OCI-LY7 (cell line): ENCODE data around the gene PPP1R9B. TPM values are rescaled to one million over a fixed set of nuclear protein-coding genes. Genes with fewer than 3 reads are reported as not detected.

Source experiments
- BruUV-seq: library from RNA; stranded (reverse); fragments of 400-500 nt; replicated peaks from 2 replicates; lab custom pipeline; 2021; lab: Mats Ljungman, UMichigan
- CTCF ChIA-PET: fragments of 300-600 bp; sonication (Branson Sonifier 250); formaldehyde crosslinking; loops from one replicate; lab custom pipeline; 2022; ENCODE audit warnings: antibody characterized with exemption; ENCODE audit not compliant: unreplicated experiment; lab: Charles Lee
- POLR2A ChIA-PET: fragments of 300-600 bp; sonication (Branson Sonifier 250); formaldehyde crosslinking; loops from one replicate; lab custom pipeline; 2022; ENCODE audit warnings: antibody characterized with exemption; lab: Charles Lee
- DNase-seq: peaks from one replicate; pipeline ENCODE4 v3.0.0-alpha.2; 2015; ENCODE audit warnings: low spot score
- H2AFZ ChIP-seq: fragments of 200-600 bp; sonication (generic), shearing (Covaris generic); 2 replicates; pipeline ENCODE4 v1.6.1; 2014; ENCODE audit warnings: mild to moderate bottlenecking, antibody characterized with exemption, low read length, moderate library complexity
- H3K27ac ChIP-seq: fragments of 200-600 bp; sonication (generic); 2 replicates; pipeline ENCODE4 v1.5.1; 2014; ENCODE audit warnings: mixed run types, low read depth, mild to moderate bottlenecking, moderate library complexity, low read length, inconsistent platforms; ENCODE audit not compliant: poor library complexity, severe bottlenecking
- H3K36me3 ChIP-seq: fragments of 200-600 bp; sonication (generic); 2 replicates; pipeline ENCODE4 v1.6.1; 2014; ENCODE audit warnings: mild to moderate bottlenecking, antibody characterized with exemption, low read length, moderate library complexity, mixed read lengths; ENCODE audit not compliant: insufficient read depth
- H3K4me1 ChIP-seq: fragments of 200-600 bp; sonication (generic); 2 replicates; pipeline ENCODE4 v1.5.1; 2014; ENCODE audit warnings: mild to moderate bottlenecking, low read length; ENCODE audit not compliant: insufficient read depth, poor library complexity, severe bottlenecking
- H3K4me2 ChIP-seq: fragments of 200-600 bp; sonication (generic); 2 replicates; pipeline ENCODE4 v1.6.1; 2014; ENCODE audit warnings: mild to moderate bottlenecking, low read length
- H3K4me3 ChIP-seq: fragments of 200-600 bp; sonication (generic); 2 replicates; pipeline ENCODE4 v1.5.1; 2014; ENCODE audit warnings: mild to moderate bottlenecking, low read depth, low read length; ENCODE audit not compliant: poor library complexity, severe bottlenecking
- H3K79me2 ChIP-seq: fragments of 200-600 bp; sonication (generic); 2 replicates; pipeline ENCODE4 v1.6.1; 2016; ENCODE audit warnings: low read depth, mild to moderate bottlenecking, low read length, moderate library complexity, mixed read lengths; ENCODE audit not compliant: insufficient read depth
- H3K9me2 ChIP-seq: fragments of 200-600 bp; sonication (generic); 2 replicates; pipeline ENCODE4 v1.6.1; 2016; ENCODE audit warnings: mild to moderate bottlenecking, low read length, mixed read lengths; ENCODE audit not compliant: insufficient read depth
- H3K9me3 ChIP-seq: fragments of 200-600 bp; sonication (generic); 2 replicates; pipeline ENCODE4 v1.6.1; 2014; ENCODE audit warnings: mild to moderate bottlenecking, mixed run types, low read length, mixed read lengths
- H4K20me1 ChIP-seq: fragments of 200-600 bp; sonication (generic); 2 replicates; pipeline ENCODE4 v1.6.1; 2014; ENCODE audit warnings: mild to moderate bottlenecking, antibody characterized with exemption, low read length, moderate library complexity, mixed read lengths; ENCODE audit not compliant: insufficient read depth
- CTCF ChIP-seq: fragments of 200-600 bp; sonication (generic); conservative IDR thresholded peaks from 2 replicates; pipeline ENCODE4 v1.5.1; 2014; ENCODE audit warnings: mild to moderate bottlenecking, antibody characterized with exemption, low read length, moderate library complexity, mixed read lengths
- EZH2phosphoT487 ChIP-seq: fragments of 200-600 bp; sonication (generic); IDR thresholded peaks from 2 replicates; pipeline ENCODE4 v1.6.1; 2018; ENCODE audit warnings: low read depth, borderline replicate concordance, mild to moderate bottlenecking, mixed run types, antibody characterized with exemption, low read length, moderate library complexity, mixed read lengths
- intact Hi-C: fragments of 100-400 bp; cut with micrococcal nuclease; formaldehyde crosslinking; loops from one replicate; pipeline ENCODE4 v1.10.0; 2022; ENCODE audit not compliant: unreplicated experiment
- total RNA-seq, 2 experiments: library from RNA; depleted of rRNA in 1 of 2; stranded (reverse); fragments of >200 nt in 1 of 2; shearing (Covaris generic) in 1 of 2; gene quantifications; 2 replicates each; pipeline ENCODE4 v1.2.3, GENCODE V29; 2014 to 2022

PPP1R9B gene
- total RNA-seq, 2 experiments from 2014 or later: 45.3 to 87.0 TPM

GRCh38 chr17:50165867-50166517 lies 15.5 kb upstream of the PPP1R9B start, which contains the start of gene SGCA:
SGCA (plus strand) TSS chr17:50166005; CDS start chr17:50166041, 36 bp downstream.
- Histone ChIP-seq H3K27ac (no peak within 1 kb of the TSS), H3K9me3 (no peaks in the 10 kb centered on the region), H2AFZ (no peak within 1 kb of the TSS), H3K4me2 (no peak within 1 kb of the TSS), H3K4me3 (no peak within 1 kb of the TSS), H3K36me3 (no peaks in the 10 kb centered on the region), H3K4me1 (peaks cover 36% of the 10 kb centered on the region), H3K9me2 (no peaks in the 10 kb centered on the region), H3K79me2 (no peaks in the 10 kb centered on the region), H4K20me1 (no peaks in the 10 kb centered on the region)
- no peak for DNase-seq
- POLR2A ChIA-PET: interaction anchor here (0.6 kb wide), 1 partner anchor 34 kb away, joined by 7 read pairs; no protein-coding TSS in a partner anchor
- BruUV-seq: no TSS peak
- intact Hi-C loops: no loop called here
- CTCF ChIA-PET: no interaction called here
- no peak for TF ChIP-seq EZH2phosphoT487
- no peak for TF ChIP-seq CTCF

- intact Hi-C loops: no loop called here
- TF ChIP-seq EZH2phosphoT487 (no peak), CTCF (no peak)
- ChIA-PET CTCF (no interaction called here), POLR2A (interaction anchor here (0.6 kb wide), 1 partner anchor 35 kb away, joined by 7 read pairs; no protein-coding TSS in a partner anchor)
- Histone ChIP-seq H3K79me2 (no peaks in the 10 kb centered on the region), H3K27ac (no peak overlapping the region), H3K36me3 (no peaks in the 10 kb centered on the region), H3K9me2 (no peaks in the 10 kb centered on the region), H3K4me3 (no peak overlapping the region), H3K9me3 (no peaks in the 10 kb centered on the region), H3K4me1 (peaks cover 40% of the 10 kb centered on the region), H2AFZ (no peak overlapping the region), H4K20me1 (no peaks in the 10 kb centered on the region), H3K4me2 (no peak overlapping the region)
- BruUV-seq: no TSS peak
- DNase-seq: no peak
Observed at GRCh38 chr17:50165466-50165865, 15.0 kb upstream of the PPP1R9B start.

DNA sequence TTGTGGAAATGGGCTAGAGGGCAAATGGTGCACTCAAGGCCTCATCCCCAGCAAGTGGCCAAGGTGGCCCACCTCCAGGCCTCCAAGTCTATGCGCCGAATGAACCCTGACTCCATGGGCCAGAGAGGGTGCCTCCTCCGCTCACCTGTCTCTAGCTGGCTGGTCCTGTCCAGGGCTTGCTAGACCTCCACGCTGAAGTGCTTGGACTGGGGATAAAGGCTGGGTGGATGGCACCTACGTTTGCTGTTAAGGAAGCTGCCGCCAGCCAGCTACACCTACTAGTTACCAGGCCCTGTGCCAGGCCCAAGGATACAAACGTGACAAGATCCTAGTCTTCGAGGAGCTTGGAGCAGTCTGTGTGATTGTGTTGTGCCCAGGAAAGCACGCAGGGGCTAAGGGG lies 14.6 kb upstream of the PPP1R9B start:
- peaks cover 40% of the 10 kb centered on the region for H3K4me1 ChIP-seq
- H4K20me1 ChIP-seq: no peaks in the 10 kb centered on the region
- BruUV-seq: no TSS peak
- no peak overlapping the region for H3K4me2 ChIP-seq
- no peaks in the 10 kb centered on the region for H3K9me3 ChIP-seq
- H3K27ac ChIP-seq: no peak overlapping the region
- no peaks in the 10 kb centered on the region for H3K36me3 ChIP-seq
- no peaks in the 10 kb centered on the region for H3K79me2 ChIP-seq
- ChIA-PET POLR2A (no interaction called here), CTCF (interaction anchor here (0.5 kb wide), 1 partner anchor 14 kb away, joined by 4 read pairs; no protein-coding TSS in a partner anchor)
- H3K9me2 ChIP-seq: no peaks in the 10 kb centered on the region
- no peak for DNase-seq
- intact Hi-C loops: no loop called here
- no peak overlapping the region for H2AFZ ChIP-seq
- TF ChIP-seq CTCF: no peak
- no peak for TF ChIP-seq EZH2phosphoT487
- no peak overlapping the region for H3K4me3 ChIP-seq
